Activated naive CD8-positive, alpha-beta T cell treated with anti-CD3 and anti-CD28 coated beads, Interleukin-2, amount 50 U/mL, for 16 hours (primary cell): Measurements from ENCODE around the gene IARS2.
"Not testable (repeated sequence)": the region's sequence is repeated elsewhere in the genome, so short reads cannot be mapped to it uniquely, and the experiment has no call there.

ENCODE experiments used
- DNase-seq: peaks from one replicate; pipeline ENCODE4 v3.0.0-alpha.2; 2020; ENCODE audit warnings: low read depth, low spot score

Gene IARS2

GRCh38 chr1:220164517-220164916, 70.6 kb downstream of the IARS2 start:
- no peak for DNase-seq

GRCh38 chr1:220166853-220167252, 72.9 kb downstream of the IARS2 start:
- no peak for DNase-seq

GRCh38 chr1:220169887-220170286, 76.0 kb downstream of the IARS2 start:
- not testable (repeated sequence) for DNase-seq

- DNase-seq, result no peak
These were observed 77.0 kb downstream of the IARS2 start for GRCh38 chr1:220170836-220171526.

GRCh38 chr1:220176540-220176939, 82.6 kb downstream of the IARS2 start:
- no peak for DNase-seq

GRCh38 chr1:220182111-220182510, 88.2 kb downstream of the IARS2 start:
- DNase-seq, result no peak

- DNase-seq, result no peak
These were observed 88.7 kb downstream of the IARS2 start for GRCh38 chr1:220182656-220183055.

- DNase-seq, result no peak
These were observed 90.6 kb downstream of the IARS2 start for GRCh38 chr1:220184506-220184905.

- no peak for DNase-seq
These were observed 92.8 kb downstream of the IARS2 start for GRCh38 chr1:220186752-220187151.

- no peak for DNase-seq
These were observed 94.6 kb downstream of the IARS2 start for GRCh38 chr1:220188538-220188937.

- DNase-seq, result no peak
These were observed 95.9 kb downstream of the IARS2 start for GRCh38 chr1:220189750-220190347.

- DNase-seq, result no peak
These were observed 101.8 kb downstream of the IARS2 start for GRCh38 chr1:220195701-220196100.
